ENCODE results near the gene B3GALT5. TPM values are rescaled to one million over a fixed set of nuclear protein-coding genes. Genes with fewer than 3 reads are reported as not detected.

B3GALT5 gene
- total RNA-seq, 1 experiment from 2014 or later, result 1.5 TPM

GRCh38 chr21:39675590-39675989, 62.9 kb downstream of the B3GALT5 start:
- Histone ChIP-seq H3K9me2 (replicated peaks; ENCODE audit: low read length) (no peaks in the 10 kb centered on the region), H3K36me3 (ENCODE audit: low read depth, low read length) (no peaks in the 10 kb centered on the region), H3F3A (ENCODE audit: low read length, unreplicated experiment) (no peaks in the 10 kb centered on the region), H3K9ac (ENCODE audit: low read length) (no peak overlapping the region), H3K9me3 (ENCODE audit: low read length) (no peaks in the 10 kb centered on the region), H2AFZ (ENCODE audit: low read length) (no peak overlapping the region), H3K27me3 (ENCODE audit: low read length) (no peaks in the 10 kb centered on the region), H3K79me2 (ENCODE audit: low read length) (no peaks in the 10 kb centered on the region), H3K27ac (ENCODE audit: low read length) (no peak overlapping the region), H3K4me3 (ENCODE audit: low read length) (no peak overlapping the region), H3K4me2 (ENCODE audit: low read length) (no peak overlapping the region), H3K4me1 (ENCODE audit: insufficient read depth, low read length) (peaks cover 7% of the 10 kb centered on the region; the same call in 1 of the 2 replicates), H4K20me1 (ENCODE audit: low read length) (no peaks in the 10 kb centered on the region)
- intact Hi-C loops (cut with micrococcal nuclease), result no loop called here
- TF ChIP-seq EZH2 (IDR thresholded peaks at IDR 0.05; ENCODE audit: low read length, unreplicated experiment) (no peak), EZH2phosphoT487 (IDR thresholded peaks at IDR 0.05; ENCODE audit: borderline replicate concordance, low read length) (no peak)
- TF ChIP-seq, protein P1, sequence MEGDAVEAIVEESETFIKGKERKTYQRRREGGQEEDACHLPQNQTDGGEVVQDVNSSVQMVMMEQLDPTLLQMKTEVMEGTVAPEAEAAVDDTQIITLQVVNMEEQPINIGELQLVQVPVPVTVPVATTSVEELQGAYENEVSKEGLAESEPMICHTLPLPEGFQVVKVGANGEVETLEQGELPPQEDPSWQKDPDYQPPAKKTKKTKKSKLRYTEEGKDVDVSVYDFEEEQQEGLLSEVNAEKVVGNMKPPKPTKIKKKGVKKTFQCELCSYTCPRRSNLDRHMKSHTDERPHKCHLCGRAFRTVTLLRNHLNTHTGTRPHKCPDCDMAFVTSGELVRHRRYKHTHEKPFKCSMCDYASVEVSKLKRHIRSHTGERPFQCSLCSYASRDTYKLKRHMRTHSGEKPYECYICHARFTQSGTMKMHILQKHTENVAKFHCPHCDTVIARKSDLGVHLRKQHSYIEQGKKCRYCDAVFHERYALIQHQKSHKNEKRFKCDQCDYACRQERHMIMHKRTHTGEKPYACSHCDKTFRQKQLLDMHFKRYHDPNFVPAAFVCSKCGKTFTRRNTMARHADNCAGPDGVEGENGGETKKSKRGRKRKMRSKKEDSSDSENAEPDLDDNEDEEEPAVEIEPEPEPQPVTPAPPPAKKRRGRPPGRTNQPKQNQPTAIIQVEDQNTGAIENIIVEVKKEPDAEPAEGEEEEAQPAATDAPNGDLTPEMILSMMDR (conservative IDR thresholded peaks at IDR 0.05; ENCODE audit: low read depth, low read length), result no peak
- no peak for DNase-seq
- ChIA-PET CTCF (interaction anchor here (0.6 kb wide), 1 partner anchor 60 kb away, joined by 3 read pairs; no protein-coding TSS in a partner anchor), POLR2A (ENCODE audit: unreplicated experiment) (interaction anchor here (0.6 kb wide), 1 partner anchor 244 kb away, joined by 4 read pairs; no protein-coding TSS in a partner anchor)
- BruUV-seq (replicated peaks), result no TSS peak
- no peak for ATAC-seq

DNA sequence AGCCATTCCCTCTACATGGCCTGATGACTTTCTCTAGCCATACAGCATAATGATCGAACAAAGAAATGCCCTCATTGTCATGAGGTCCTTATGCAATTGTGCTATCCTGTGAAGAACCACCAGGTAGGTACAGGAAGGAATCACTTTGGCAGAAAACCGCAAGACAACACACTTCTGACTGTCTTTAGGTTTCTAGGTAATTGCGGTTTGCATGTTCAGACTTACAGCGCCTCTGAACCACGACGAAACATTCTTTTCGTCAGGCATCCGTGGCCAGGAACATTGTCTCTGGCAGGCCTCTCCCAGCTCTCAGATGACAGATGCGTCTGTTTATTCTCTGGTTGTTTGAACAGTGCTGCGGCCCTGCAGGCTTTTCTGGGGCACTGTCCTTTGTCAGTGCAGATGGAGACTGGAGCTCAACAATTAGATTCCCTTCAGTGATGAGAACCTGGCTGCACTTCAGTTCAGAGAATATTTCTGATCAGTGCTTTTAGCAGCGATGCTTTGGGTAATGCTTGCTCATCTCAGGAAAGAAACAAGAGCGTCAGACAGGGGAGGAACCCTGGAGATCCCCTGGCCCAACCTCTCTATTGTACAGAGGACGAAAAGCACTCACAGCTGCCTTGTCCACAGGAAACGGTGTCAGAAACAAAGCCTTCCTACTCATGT, 63.4 kb downstream of the B3GALT5 start:
- CTCF ChIA-PET, result interaction anchor here (0.6 kb wide), 1 partner anchor 61 kb away, joined by 3 read pairs; no protein-coding TSS in a partner anchor
- ATAC-seq (peak; percentile 91), DNase-seq (peak; percentile 34)
- Histone ChIP-seq H2AFZ (ENCODE audit: low read length) (peak overlapping the region; percentile 15; the same call in 1 of the 2 replicates), H3K27me3 (ENCODE audit: low read length) (no peaks in the 10 kb centered on the region), H3F3A (ENCODE audit: low read length, unreplicated experiment) (no peaks in the 10 kb centered on the region), H3K4me3 (ENCODE audit: low read length) (no peak overlapping the region), H3K9ac (ENCODE audit: low read length) (no peak overlapping the region), H3K36me3 (ENCODE audit: low read depth, low read length) (no peaks in the 10 kb centered on the region), H3K9me2 (replicated peaks; ENCODE audit: low read length) (no peaks in the 10 kb centered on the region), H3K27ac (ENCODE audit: low read length) (no peak overlapping the region), H3K4me2 (ENCODE audit: low read length) (no peak overlapping the region), H4K20me1 (ENCODE audit: low read length) (no peaks in the 10 kb centered on the region), H3K79me2 (ENCODE audit: low read length) (no peaks in the 10 kb centered on the region), H3K4me1 (ENCODE audit: insufficient read depth, low read length) (peaks cover 7% of the 10 kb centered on the region; the same call in 1 of the 2 replicates), H3K9me3 (ENCODE audit: low read length) (no peaks in the 10 kb centered on the region)
- TF ChIP-seq EZH2phosphoT487 (IDR thresholded peaks at IDR 0.05; ENCODE audit: borderline replicate concordance, low read length), result no peak
- POLR2A ChIA-PET (ENCODE audit: unreplicated experiment), result interaction anchor here (0.6 kb wide), 1 partner anchor 244 kb away, joined by 4 read pairs; no protein-coding TSS in a partner anchor
- intact Hi-C loops (cut with micrococcal nuclease), result no loop called here
- BruUV-seq (replicated peaks), result no TSS peak

DNA sequence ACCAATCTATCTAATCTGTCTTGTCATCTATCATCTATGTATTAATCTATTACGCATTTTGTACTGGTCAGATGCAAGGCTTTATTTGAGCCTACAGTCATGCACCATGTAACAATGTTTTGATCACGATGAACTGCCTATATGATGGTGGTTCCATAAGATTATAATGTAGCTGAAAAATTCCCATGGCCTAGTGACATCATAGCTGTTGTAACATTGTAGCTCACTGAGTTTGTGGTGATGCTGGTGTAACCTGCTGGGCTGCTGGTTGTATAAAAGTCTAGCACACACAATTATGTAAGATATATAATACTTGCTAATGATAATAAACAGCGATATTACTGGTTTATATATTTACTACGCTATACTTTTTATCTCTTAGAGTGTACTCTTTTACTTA, 67.5 kb downstream of the B3GALT5 start:
- Histone ChIP-seq H3K27me3 (ENCODE audit: low read length) (no peaks in the 10 kb centered on the region), H3K9me3 (ENCODE audit: low read length) (no peaks in the 10 kb centered on the region; the same call in 1 of the 2 replicates), H3F3A (ENCODE audit: low read length, unreplicated experiment) (no peaks in the 10 kb centered on the region), H3K4me3 (ENCODE audit: low read length) (no peak overlapping the region), H3K9ac (ENCODE audit: low read length) (no peak overlapping the region), H3K9me2 (replicated peaks; ENCODE audit: low read length) (no peaks in the 10 kb centered on the region), H4K20me1 (ENCODE audit: low read length) (no peaks in the 10 kb centered on the region), H3K4me2 (ENCODE audit: low read length) (no peak overlapping the region), H3K79me2 (ENCODE audit: low read length) (no peaks in the 10 kb centered on the region), H3K27ac (ENCODE audit: low read length) (no peak overlapping the region), H3K4me1 (ENCODE audit: insufficient read depth, low read length) (peaks cover 7% of the 10 kb centered on the region; the same call in 1 of the 2 replicates), H2AFZ (ENCODE audit: low read length) (no peak overlapping the region), H3K36me3 (ENCODE audit: low read depth, low read length) (no peaks in the 10 kb centered on the region)
- CTCF ChIA-PET, result no interaction called here
- ATAC-seq (no peak), DNase-seq (no peak)
- POLR2A ChIA-PET (ENCODE audit: unreplicated experiment), result no interaction called here
- intact Hi-C loops (cut with micrococcal nuclease), result no loop called here
- TF ChIP-seq, protein P1 (conservative IDR thresholded peaks at IDR 0.05; ENCODE audit: low read depth, low read length), result no peak
- no peak for TF ChIP-seq EZH2phosphoT487 (IDR thresholded peaks at IDR 0.05; ENCODE audit: borderline replicate concordance, low read length)
- TF ChIP-seq EZH2 (IDR thresholded peaks at IDR 0.05; ENCODE audit: low read length, unreplicated experiment), result no peak
- no TSS peak for BruUV-seq (replicated peaks)

Data from PC-3 (cell line).